Neural progenitor cell (in vitro differentiated cells): ENCODE results near the gene CD2BP2.
"Not testable (repeated sequence)": the region's sequence is repeated elsewhere in the genome, so short reads cannot be mapped to it uniquely, and the experiment has no call there.

Experiments used
- CTCF ChIP-seq: fragments of 200-600 bp; sonication (generic); IDR thresholded peaks from 2 replicates; pipeline ENCODE4 v1.5.1; 2017; ENCODE audit warnings: antibody characterized with exemption, mild to moderate bottlenecking
- EZH2 ChIP-seq: fragments of 200-600 bp; sonication (generic); IDR thresholded peaks from 2 replicates; pipeline ENCODE4 v1.6.1; 2017; ENCODE audit warnings: antibody characterized with exemption, mild to moderate bottlenecking, moderate library complexity
- EZH2phosphoT487 ChIP-seq: fragments of 200-600 bp; sonication (generic); IDR thresholded peaks from 2 replicates; pipeline ENCODE4 v1.6.1; 2017; ENCODE audit warnings: antibody characterized with exemption

- not testable (repeated sequence) for TF ChIP-seq CTCF, EZH2phosphoT487, EZH2
Measured at GRCh38 chr16:30310937-30311336, 44.2 kb downstream of the CD2BP2 start.
